Activated CD4-positive, alpha-beta T cell treated with anti-CD3 and anti-CD28 coated beads for 36 hours (primary cell): Measurements from ENCODE around the gene KRTAP5-9. TPM values are rescaled to one million over a fixed set of nuclear protein-coding genes. Genes with fewer than 3 reads are reported as not detected.
"Not testable (repeated sequence)": the region's sequence is repeated elsewhere in the genome, so short reads cannot be mapped to it uniquely, and the experiment has no call there.

ENCODE experiments used
- ATAC-seq: fragments of 200-7000 bp; cut with Tn5 transposase; one replicate; pipeline ENCODE4 v1.10.0; 2021; ENCODE audit warnings: mild to moderate bottlenecking, moderate library complexity
- CTCF ChIA-PET: fragments of 350-600 bp; sonication (Branson Sonifier 250); formaldehyde crosslinking; loops from one replicate; lab custom pipeline; 2021; ENCODE audit warnings: antibody characterized with exemption; lab: Charles Lee
- POLR2A ChIA-PET: fragments of 350-600 bp; sonication (Branson Sonifier 250); formaldehyde crosslinking; loops from one replicate; lab custom pipeline; 2021; ENCODE audit warnings: antibody characterized with exemption, inconsistent platforms; lab: Charles Lee
- DNase-seq: peaks from one replicate; pipeline ENCODE4 v3.0.0-alpha.2; 2020
- H3K27ac Mint-ChIP-seq: one replicate; pipeline ENCODE4 v1.8.0; 2021; ENCODE audit warnings: mixed read lengths
- H3K27me3 Mint-ChIP-seq: one replicate; pipeline ENCODE4 v1.8.0; 2021; ENCODE audit warnings: mixed read lengths
- H3K36me3 Mint-ChIP-seq: one replicate; pipeline ENCODE4 v1.8.0; 2021; ENCODE audit warnings: low read depth, mixed read lengths
- H3K4me1 Mint-ChIP-seq: one replicate; pipeline ENCODE4 v1.8.0; 2021; ENCODE audit warnings: mixed read lengths
- H3K4me3 Mint-ChIP-seq: one replicate; pipeline ENCODE4 v1.8.0; 2021; ENCODE audit warnings: mild to moderate bottlenecking, moderate library complexity, mixed read lengths
- H3K9me3 Mint-ChIP-seq: one replicate; pipeline ENCODE4 v1.8.0; 2021; ENCODE audit warnings: low read depth, mixed read lengths
- intact Hi-C, 2 experiments: fragments of 100-400 bp; cut with DNase I in 1 of 2; cut with micrococcal nuclease in 1 of 2; formaldehyde crosslinking; loops; one replicate each; pipeline versions ENCODE4 v1.14.2 to v1.15.1; 2022 to 2024; cut with DNase I, micrococcal nuclease
- total RNA-seq, 2 experiments: library from RNA; stranded (reverse); gene quantifications; one replicate each; pipeline ENCODE4 v1.2.3, GENCODE V29; 2021

Gene KRTAP5-9
- total RNA-seq, 2 experiments from 2014 or later: 0.21 TPM; not detected in 1

DNA sequence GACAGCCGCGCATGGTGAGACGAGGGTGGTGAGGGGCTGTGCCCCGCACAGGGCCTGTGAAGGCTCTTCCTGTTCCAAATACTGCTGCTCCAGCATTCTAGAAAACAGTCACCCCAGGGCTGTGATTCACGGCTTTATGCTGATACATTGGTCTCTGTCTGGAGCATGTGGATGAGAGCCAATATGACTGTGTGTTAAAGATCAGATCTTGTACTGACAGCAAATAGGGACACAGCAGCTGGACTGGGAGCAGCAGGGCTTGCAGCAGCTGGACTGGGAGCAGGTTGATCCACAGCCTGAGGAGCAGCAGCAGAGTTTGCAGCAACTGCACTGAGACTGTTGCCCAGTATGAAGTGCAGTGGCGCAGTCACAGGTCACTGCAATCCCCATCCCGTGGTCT is 31.3 kb downstream of the KRTAP5-9 start:
- H3K27ac Mint-ChIP-seq, DNase-seq, H3K4me3 Mint-ChIP-seq, H3K4me1 Mint-ChIP-seq, H3K9me3 Mint-ChIP-seq, intact Hi-C loops, ATAC-seq, H3K36me3 Mint-ChIP-seq, POLR2A ChIA-PET: not testable (repeated sequence)
- CTCF ChIA-PET: interaction anchor here (1.0 kb wide), 1 partner anchor 16 kb away, joined by 3 read pairs; no protein-coding TSS in a partner anchor
- H3K27me3 Mint-ChIP-seq: peaks cover 24% of the 10 kb centered on the region

DNA sequence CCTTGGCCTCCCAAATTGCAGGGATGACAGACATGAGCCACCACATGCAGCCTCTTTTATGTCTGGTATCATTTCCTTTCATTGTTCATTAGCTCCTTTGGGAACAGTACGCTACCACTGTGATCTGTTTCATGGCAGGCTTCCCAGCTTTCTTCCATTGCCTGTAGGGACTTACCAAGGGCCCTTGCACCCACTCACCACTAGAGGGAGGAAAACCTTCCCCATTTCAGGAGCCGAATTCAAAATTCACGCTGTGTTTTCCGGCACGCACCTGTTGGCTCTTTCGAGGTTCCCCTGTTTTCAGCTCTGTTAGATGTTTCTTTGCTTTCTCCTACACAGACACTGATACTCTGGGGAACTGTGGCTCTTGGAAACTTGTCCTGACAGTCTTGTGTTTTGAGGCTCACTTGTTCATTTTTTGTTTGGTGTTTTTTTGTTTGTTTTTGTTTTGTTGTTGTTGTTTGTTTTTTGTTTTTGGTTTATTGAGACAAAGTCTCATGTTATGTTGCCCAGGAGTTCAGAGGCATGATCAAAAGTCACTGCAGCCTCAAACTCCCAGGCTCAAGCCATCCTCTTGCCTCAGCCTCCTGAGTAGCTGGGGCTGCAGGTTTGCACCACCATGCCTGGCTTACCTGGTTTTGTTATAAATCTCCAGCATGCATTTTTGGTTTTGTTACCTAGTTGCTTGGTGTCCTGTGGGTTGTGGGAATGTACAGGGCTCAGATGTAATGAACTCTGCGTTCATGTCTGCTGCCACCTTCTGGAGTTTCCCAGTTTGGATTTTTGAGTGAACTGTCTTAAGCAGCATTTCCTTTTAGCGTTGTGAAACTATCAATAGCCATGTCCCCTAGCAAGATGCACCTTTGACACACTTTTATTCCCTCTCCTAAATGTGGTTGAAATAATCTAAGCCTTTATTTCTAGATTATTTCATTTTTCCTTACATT is 32.1 kb downstream of the KRTAP5-9 start:
- H3K27me3 Mint-ChIP-seq: peaks cover 24% of the 10 kb centered on the region
- H3K4me1 Mint-ChIP-seq: peaks cover 2% of the 10 kb centered on the region
- ATAC-seq (no peak), DNase-seq (peak; percentile 44)
- ChIA-PET CTCF (interaction anchor here (1.0 kb wide), 1 partner anchor 17 kb away, joined by 3 read pairs; no protein-coding TSS in a partner anchor), POLR2A (no interaction called here)
- no peaks in the 10 kb centered on the region for H3K36me3 Mint-ChIP-seq
- intact Hi-C loops: loop anchor here in 1 of 2 experiments (1.0 kb wide), 1 partner anchor 10 kb away; no protein-coding TSS in a partner anchor
- H3K9me3 Mint-ChIP-seq: no peaks in the 10 kb centered on the region
- H3K4me3 Mint-ChIP-seq: no peak overlapping the region
- H3K27ac Mint-ChIP-seq: no peak overlapping the region

DNA sequence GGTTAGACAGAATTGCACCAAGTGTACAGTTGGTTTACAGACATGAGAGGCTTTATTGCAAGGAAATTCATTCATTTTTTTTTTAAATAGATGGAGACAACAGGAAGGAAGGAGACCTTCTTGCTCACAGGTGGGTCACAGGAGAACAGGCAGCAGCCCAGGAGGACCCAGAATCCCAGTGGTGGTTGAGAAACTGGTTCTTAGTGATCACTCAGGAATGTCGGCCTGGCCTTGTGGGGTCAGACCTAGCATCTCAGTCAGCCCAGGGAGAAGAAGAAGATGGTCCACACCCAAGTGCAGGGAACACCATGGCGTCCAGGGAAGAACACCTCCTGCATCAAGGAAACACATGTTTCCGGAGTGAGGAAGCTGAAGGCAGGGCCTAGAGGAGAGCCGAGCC is 33.6 kb downstream of the KRTAP5-9 start:
- no peak overlapping the region for H3K27ac Mint-ChIP-seq
- H3K9me3 Mint-ChIP-seq: no peaks in the 10 kb centered on the region
- H3K4me1 Mint-ChIP-seq: peaks cover 2% of the 10 kb centered on the region
- DNase-seq: no peak
- intact Hi-C loops: no loop called here
- ChIA-PET CTCF (no interaction called here), POLR2A (no interaction called here)
- H3K27me3 Mint-ChIP-seq: peaks cover 20% of the 10 kb centered on the region
- ATAC-seq: no peak
- H3K36me3 Mint-ChIP-seq: no peaks in the 10 kb centered on the region
- H3K4me3 Mint-ChIP-seq: no peak overlapping the region

DNA sequence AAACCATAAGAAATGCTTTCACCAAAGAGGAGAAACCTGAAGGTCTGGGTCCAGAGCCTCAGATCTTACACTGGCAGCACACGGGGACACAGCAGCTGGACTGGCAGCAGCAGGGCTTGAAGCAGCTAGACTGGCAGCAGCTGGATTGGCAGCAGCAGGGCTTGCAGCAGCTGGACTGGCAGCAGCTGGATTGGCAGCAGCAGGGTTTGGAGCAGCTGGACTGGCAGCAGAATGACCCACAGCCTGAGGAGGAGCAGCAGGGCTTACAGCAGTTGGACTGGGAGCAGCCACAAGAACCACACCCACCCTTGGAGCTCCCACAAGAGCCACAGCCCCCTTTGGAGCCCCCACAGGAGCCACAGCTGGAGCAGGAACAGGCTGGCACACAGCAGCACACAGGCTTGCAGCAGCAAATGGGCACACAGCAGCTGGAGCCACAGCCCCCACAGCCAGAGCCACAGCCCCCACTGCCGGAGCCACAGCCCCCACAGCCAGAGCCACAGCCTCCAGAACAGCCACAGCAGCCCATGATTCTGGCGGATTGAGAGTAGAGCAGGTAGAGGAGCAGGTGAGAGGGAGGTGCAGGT is 34.2 kb downstream of the KRTAP5-9 start, which contains the start of gene KRTAP5-11:
TSS of gene KRTAP5-11 (minus strand) at position 567 of the 587 bp plus-strand sequence. CDS start at position 529, 38 bp downstream.
- Mint-ChIP-seq H3K4me3 (no peak within 1 kb of the TSS), H3K27me3 (peaks cover 20% of the 10 kb centered on the region)

DNA sequence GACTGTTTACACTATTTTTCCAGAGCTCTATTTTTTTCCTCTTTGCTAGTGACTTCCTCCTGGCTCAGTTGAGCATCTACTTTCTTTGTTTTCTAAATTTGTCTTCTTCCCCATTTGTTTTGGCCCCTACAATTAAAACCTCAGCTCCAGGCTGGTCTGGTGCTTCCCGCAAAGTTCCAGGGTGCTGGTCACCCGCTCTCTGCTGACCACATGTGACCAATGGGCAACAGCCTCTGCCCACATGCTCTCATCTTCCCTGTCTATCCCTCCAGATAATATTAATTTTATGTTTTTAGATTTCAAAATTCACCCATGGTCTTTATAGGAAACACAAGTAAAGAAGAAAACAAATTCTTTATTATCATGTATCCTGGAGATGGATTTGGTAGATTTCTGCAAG is 34.7 kb downstream of the KRTAP5-9 start:
- H3K27ac Mint-ChIP-seq, H3K4me3 Mint-ChIP-seq, DNase-seq, H3K9me3 Mint-ChIP-seq, intact Hi-C loops, POLR2A ChIA-PET, H3K4me1 Mint-ChIP-seq, CTCF ChIA-PET, ATAC-seq, H3K36me3 Mint-ChIP-seq: not testable (repeated sequence)
- H3K27me3 Mint-ChIP-seq: peaks cover 20% of the 10 kb centered on the region

More for the DNA sequence above, 34.2 kb downstream of the KRTAP5-9 start, which contains the start of gene KRTAP5-11:
- intact Hi-C loops: no loop called here
- ATAC-seq: no peak
- CTCF ChIA-PET: no interaction called here
- Mint-ChIP-seq H3K27ac (no peak within 1 kb of the TSS), H3K4me1 (peaks cover 2% of the 10 kb centered on the region), H3K9me3 (no peaks in the 10 kb centered on the region), H3K36me3 (no peaks in the 10 kb centered on the region)
- no peak for DNase-seq
- POLR2A ChIA-PET: no interaction called here

DNA sequence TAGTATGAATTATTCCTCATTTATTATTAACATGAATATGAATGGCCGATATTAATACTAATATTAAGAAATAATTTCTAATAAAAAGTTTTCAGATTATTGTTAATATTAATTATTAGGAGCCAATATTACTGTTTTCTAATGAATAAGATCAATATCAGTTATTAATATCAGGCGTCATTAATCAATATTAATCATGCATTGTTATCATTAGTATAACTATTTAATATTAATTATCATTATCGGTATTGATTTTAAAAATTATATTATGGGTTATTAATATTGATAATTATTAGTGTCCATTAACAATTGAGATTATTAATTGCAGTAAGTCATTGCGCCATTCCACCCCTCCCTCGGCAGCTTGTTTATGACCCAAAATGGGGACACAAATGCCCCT is 37.5 kb downstream of the KRTAP5-9 start:
- POLR2A ChIA-PET, intact Hi-C loops, H3K4me3 Mint-ChIP-seq, DNase-seq, H3K9me3 Mint-ChIP-seq, CTCF ChIA-PET, ATAC-seq, H3K36me3 Mint-ChIP-seq, H3K27ac Mint-ChIP-seq, H3K4me1 Mint-ChIP-seq: not testable (repeated sequence)
- peaks cover 19% of the 10 kb centered on the region for H3K27me3 Mint-ChIP-seq

DNA sequence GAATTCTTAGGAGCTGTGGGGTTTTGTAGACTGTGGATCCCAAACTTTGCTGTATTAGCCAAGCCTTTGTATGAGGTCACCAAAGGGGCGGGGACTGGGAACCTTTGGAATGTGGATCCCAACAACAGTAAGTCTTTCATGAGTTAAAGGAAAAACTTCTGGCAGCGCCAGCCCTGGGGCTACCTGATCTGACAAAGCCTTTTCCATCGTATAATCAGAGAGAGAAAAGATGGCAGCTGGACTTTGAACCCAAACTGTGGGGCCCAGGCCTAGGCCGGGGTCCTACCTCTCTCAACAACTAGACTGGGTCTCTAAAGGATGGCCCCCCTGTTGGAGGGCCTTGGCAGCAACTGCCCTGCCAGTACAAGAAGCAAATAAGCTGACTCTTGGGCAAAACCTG is 40.1 kb downstream of the KRTAP5-9 start:
- H3K36me3 Mint-ChIP-seq, H3K27me3 Mint-ChIP-seq, H3K4me3 Mint-ChIP-seq, CTCF ChIA-PET, H3K4me1 Mint-ChIP-seq, intact Hi-C loops, H3K27ac Mint-ChIP-seq, POLR2A ChIA-PET, DNase-seq, ATAC-seq, H3K9me3 Mint-ChIP-seq: not testable (repeated sequence)

DNA sequence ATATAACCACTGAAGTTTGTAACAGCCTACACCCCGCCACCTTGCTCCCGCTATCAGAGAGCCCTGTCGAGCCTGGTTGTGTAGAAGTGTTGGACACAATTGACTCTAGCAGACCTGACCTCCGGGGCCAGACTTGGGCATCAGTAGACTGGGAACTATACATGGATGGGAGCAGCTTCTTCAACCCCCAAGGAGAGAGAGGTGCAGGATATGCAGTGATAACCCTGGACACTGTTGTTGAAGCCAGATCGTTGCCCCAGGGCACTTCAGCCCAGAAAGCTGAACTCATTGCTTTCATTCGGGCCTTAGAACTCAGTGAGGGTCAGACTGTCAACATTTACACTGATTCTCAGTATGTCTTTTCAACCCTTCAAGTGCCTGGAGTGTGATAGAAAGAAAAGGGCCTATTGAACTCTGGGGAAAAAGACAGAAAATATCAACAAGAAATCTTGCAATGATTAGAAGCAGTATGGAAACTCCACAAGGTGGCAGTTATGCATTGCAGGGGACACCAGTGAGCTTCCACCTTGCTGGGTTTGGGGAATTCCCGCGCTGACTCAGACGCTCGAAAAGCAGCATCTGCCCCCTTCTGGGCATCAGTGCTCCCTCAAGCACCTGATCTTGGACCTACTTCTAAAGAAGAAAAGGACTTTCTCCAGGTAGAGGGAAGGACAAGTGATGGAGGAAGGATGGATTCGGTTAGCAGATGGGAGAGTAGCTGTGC is 40.8 kb downstream of the KRTAP5-9 start:
- peak; percentile 87 for DNase-seq
- H3K9me3 Mint-ChIP-seq, H3K4me1 Mint-ChIP-seq, intact Hi-C loops, CTCF ChIA-PET, H3K27ac Mint-ChIP-seq, POLR2A ChIA-PET, ATAC-seq, H3K36me3 Mint-ChIP-seq, H3K27me3 Mint-ChIP-seq, H3K4me3 Mint-ChIP-seq: not testable (repeated sequence)

DNA sequence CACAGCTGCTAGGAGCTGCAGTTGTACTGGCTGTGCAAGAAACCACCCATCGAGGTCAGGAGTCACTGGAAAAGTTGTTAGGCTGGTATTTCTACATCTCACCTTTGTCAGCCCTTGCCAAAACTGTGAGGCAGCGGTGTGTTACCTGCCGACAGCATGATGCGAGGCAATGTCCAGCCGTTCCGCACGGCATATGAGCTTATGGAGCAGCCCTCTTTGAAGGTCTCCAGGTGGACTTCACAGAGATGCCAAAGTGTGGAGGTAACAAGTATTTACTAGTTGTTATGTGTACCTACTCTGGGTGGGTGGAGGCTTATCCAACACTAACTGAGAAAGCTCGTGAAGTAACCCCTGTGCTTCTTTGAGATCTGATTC is 41.3 kb downstream of the KRTAP5-9 start:
- H3K27ac Mint-ChIP-seq, CTCF ChIA-PET, ATAC-seq, intact Hi-C loops, H3K4me1 Mint-ChIP-seq, H3K4me3 Mint-ChIP-seq, H3K9me3 Mint-ChIP-seq, H3K36me3 Mint-ChIP-seq, H3K27me3 Mint-ChIP-seq, DNase-seq, POLR2A ChIA-PET: not testable (repeated sequence)
